GM15510 (cell line): ENCODE data around the gene RASIP1.
A peak's percentile ranks its signal among the peaks of the same experiment; 100 is the strongest.

Experiments used
- POLR2A ChIP-seq: IDR thresholded peaks from 3 replicates; pipeline ENCODE4 v1.6.1; 2011; ENCODE audit warnings: borderline replicate concordance; ENCODE audit not compliant: insufficient read length; ENCODE audit errors: extremely low read depth

The RASIP1 gene

GRCh38 chr19:48719263-48720171, 20.9 kb downstream of the RASIP1 start, which contains the start of gene MAMSTR:
Gene MAMSTR, minus strand, starts transcription at chr19:48719725. Its CDS starts 694 bp downstream, at chr19:48719031.
- no peak for TF ChIP-seq POLR2A

GRCh38 chr19:48718711-48719231, 21.6 kb downstream of the RASIP1 start:
- TF ChIP-seq POLR2A: no peak

DNA sequence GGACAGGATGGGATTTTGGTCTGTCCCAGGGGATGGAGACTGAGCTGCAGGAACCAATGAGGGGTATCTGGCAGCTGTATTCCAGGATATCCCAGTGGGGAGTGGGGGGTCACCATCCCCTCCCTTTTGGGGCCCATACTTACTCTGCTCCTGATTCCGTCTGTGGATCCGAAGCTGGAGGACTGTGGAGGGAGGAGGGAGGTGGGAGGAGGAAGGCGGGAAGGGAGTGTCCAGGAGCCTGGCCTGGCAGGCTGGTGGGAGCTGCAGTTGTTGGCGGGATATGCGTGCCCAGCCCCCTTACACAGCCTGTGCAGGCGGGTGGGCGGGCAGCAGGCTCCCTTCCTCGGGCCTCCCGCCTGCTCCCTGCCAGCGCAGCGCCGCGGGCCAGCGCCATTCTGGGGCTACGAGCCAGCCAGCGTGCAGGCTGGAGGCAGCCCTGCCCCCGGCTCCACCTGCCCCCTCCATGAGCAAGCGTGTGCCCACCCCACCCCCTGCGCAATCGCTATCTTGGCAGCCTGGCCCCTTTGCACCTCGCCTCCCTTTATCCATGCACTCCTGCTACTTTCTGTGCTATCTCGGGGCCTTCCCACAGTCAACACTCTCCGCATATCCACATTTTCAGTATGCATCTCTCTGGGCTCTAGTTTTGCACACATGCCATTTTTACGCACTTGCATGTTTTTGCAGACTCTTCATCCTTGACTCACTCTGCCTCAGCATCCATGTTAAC, 23.7 kb downstream of the RASIP1 start:
- TF ChIP-seq POLR2A: no peak

DNA sequence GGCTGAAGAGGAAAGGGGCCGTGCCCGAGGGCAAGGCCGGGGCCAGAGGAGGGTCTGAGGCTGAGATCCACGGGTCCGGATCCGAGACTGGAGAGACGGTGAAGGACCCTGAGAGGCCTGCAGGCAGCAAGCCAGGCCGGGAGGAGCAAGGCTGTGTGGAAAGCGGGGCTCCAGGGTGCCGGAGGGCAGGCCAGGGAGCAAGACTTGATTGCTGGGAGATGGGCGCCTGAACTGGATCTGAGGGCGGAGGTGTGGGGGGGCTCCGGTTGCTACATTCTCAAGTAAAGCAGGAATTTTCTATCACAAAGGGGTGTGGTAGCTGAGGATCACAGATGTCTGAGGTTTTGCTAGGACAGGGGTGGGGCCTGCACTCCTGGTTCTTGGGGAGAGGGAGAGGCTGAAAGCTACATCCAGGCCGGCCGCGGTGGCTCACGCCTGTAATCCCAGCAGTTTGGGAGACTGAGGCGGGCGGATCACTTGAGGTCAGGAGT, 24.7 kb downstream of the RASIP1 start:
- no peak for TF ChIP-seq POLR2A

DNA sequence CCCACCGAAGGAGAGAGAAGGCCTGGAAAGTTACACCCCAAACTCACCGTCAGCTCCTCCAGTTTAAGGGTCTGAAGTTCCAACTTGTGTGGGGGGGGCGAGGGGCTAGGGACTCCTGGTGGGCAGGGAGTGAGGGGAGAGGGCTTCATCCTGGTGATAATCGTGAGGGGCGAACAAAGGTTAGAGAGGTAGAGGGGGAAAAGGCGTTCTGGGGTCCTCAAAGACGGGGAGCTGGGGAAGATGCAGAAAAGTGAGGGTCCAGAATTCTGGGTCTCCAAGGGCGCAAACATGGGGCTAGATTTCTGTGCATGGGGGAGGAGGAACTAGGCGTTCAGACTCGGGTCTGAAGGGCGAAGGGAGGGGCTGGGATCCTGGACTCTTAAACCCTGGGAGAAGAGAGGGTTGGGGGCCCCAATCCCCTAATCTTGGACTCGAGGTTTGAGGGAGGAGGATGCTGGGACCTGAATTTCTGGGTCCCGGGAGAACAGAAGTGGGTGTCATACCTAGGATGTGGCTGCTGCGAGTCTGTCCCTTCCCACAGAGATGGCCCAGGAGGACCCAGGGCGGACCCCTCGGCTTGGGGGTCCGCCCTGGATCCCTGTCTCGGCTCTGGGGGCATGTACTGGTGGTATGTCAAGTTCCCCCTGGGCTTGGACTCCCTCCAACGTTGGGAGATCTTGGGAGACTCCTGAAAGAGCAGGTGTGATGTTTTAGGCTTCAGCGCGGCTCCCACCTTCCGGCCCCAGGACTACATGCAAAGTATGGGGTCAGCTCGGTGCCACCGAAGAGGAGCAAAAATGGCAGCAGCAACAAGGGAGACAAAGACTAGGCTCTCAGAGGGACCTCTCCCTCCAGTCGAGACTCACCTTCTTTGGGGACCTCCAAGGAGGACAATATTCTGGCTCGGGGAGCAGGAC, 25.4 kb downstream of the RASIP1 start:
- TF ChIP-seq POLR2A: no peak

GRCh38 chr19:48713864-48714755, 26.3 kb downstream of the RASIP1 start:
- peak; percentile 62 for TF ChIP-seq POLR2A

- no peak for TF ChIP-seq POLR2A
Observed at GRCh38 chr19:48713041-48713863, 27.2 kb downstream of the RASIP1 start.

GRCh38 chr19:48711106-48711662, 29.2 kb downstream of the RASIP1 start:
- no peak for TF ChIP-seq POLR2A

- no peak for TF ChIP-seq POLR2A
Observed at GRCh38 chr19:48708471-48708870, 31.9 kb downstream of the RASIP1 start.

- no peak for TF ChIP-seq POLR2A
Observed at GRCh38 chr19:48705431-48705830, 35.0 kb downstream of the RASIP1 start.

- no peak for TF ChIP-seq POLR2A
Observed at GRCh38 chr19:48703316-48703715, 37.1 kb downstream of the RASIP1 start.

- no peak for TF ChIP-seq POLR2A
Observed at GRCh38 chr19:48702701-48703100, 37.7 kb downstream of the RASIP1 start.
